Hippocampal formation (tissue), 2 donors: ENCODE data around the gene IGFLR1.

ENCODE experiments used
- DNase-seq, 2 donors: peaks; one replicate each; lab custom pipeline; 2025; lab: John Stamatoyannopoulos, UW

The IGFLR1 gene

DNA sequence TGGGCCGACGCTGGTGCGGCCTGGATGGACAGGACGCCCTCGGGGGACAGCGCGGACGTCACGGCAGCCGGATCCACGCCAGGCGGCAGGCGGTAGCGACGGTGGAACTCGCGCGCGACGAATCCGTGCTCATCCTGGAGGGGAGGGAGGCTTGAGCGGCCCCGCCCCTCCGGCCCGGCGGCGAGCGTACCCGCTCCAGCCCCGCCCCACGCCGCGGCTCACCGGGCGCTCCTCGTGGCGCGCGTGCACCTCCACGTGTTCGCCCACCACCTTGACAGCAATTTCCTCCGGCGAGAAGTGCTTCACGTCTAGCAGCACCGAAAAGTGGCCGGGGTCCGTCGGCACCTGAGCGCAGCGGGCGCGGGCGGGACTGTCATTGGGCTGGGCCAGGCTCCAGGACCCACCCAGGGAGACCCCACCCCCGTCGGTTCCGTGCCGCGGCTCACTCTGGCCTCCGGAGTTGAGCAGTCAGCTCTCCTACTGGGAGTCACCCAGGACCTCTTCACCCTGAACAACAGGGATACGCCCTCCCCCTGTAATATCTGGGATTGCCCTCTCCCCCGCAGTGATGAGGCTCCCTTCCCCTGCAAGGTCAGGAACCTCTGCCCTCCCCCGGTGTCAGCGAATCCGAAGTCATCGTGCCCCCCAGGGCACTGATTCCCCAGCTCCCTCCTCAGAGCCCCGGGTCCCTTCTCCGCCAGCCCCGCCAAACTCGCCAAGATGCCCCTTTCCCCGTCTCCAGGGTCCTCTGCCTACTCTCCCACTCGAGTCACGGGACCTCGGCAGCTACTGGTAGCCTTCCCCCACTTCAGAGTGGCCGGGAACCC lies 13.5 kb upstream of the IGFLR1 start:
- DNase-seq = no peak

DNA sequence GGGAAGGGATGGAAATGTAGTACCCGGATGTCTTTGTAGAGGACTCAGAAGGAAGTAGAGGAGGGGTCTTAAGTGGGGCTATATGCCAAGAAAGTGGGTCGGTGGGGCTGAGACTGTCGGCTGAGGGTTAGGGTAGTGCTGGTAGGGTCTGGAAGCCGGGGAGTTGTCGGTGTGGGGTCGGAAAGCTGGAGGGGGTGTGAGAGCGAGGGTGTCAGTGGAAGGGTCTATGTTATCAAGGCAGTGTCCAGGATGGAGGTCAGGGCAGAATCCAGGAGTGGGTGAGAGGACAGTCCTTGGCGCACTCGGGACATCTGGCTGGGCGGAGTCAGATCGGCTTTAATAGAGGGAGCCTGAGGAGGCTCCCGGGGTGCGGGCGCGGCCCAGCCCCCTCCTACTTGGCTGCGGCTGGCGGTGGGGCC lies 12.9 kb upstream of the IGFLR1 start:
- DNase-seq = no peak

DNA sequence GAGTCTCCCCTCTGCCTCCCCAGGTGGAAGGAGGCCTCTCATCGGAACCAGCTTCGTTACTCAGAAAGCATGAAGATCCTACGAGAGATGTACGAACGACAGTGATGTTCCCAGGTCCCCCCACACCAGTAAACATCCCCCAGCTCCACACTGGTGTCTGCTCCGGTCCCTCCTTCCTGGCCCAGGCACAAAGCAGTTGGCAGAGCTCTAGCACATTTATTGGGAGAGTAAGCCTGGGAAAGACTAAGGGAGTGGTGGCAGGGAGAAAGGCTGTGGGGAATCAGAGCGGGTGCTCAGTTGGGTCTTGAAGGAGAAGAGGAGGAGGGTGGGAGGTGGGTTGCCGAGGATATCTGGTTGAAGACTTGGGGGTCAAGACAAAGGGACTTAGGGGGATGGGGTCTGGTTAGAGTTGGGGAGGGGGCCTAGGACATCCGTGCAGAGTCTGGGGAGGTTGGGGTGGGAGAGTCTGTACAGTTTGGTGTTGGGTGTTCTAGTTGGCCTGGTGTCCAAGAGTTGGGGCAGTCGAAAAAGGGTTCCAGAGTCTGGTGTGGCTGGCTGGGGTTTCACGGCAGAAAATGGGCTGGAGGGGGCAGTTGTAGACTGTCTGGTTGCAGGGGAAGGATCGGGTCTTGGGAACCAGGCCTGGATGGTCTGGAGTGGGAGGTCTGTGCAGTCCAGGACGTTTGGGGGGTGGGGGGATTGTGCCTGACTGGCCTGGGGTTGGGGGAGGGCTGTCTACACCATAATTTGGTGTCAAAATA lies 12.3 kb upstream of the IGFLR1 start:
- no peak for DNase-seq

DNA sequence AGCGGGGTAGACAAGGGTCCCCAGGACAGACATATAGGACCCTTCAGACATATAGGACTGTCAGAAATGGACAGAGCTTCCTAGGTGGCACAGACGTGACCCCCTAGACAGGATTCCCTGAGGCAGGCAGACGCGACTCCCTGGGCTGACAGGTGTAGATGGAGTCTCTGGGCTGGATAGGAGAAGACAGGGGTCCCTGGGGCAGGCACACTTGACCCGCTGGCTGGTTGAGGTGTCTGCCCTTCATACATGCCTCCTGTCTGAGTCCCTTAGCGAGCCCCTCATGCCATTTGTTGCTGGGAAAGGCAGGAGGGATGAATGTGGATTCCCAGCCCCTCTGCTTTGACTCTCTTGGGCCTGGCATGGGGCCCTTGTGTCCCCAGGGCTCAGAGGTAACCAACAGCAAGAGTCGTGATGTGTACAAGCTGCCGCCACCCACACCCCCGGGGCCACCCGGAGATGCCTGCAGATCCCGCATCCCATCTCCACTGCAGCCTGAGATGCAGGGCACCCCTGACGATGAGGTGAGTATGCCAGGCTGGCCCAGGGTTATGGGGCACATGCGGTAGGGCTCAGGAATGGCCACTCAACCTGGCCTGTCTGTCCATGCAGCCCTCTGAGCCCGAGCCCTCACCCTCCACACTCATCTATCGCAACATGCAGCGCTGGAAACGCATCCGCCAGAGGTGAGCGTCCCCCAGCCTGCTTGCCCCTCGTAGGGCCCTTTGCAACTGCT lies 11.6 kb upstream of the IGFLR1 start:
- no peak for DNase-seq

DNA sequence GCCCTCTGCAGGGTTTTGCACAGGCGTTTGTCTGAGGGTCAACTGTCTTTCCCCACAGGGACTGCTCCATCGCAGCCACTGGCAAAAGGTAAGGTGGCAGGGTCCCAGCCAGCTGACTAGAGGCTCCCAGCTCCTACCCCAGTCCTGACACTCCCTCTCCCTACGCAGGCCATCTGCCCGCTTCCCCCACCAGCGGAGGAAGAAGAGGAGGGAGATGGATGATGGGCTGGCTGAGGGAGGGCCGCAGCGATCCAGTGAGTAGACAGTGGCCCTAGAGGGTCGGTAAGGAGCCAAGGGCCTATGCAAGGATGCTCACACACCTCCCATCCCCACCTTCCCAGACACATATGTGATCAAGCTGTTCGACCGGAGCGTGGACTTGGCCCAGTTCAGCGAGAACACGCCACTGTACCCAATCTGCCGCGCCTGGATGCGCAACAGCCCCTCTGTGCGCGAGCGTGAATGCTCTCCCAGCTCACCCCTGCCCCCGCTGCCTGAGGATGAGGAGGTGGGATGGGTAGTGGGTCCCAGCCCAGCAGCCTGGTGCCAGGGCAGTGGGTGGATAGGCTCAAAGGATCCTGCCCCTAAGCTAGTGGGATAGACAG lies 10.6 kb upstream of the IGFLR1 start:
- DNase-seq = no peak

DNA sequence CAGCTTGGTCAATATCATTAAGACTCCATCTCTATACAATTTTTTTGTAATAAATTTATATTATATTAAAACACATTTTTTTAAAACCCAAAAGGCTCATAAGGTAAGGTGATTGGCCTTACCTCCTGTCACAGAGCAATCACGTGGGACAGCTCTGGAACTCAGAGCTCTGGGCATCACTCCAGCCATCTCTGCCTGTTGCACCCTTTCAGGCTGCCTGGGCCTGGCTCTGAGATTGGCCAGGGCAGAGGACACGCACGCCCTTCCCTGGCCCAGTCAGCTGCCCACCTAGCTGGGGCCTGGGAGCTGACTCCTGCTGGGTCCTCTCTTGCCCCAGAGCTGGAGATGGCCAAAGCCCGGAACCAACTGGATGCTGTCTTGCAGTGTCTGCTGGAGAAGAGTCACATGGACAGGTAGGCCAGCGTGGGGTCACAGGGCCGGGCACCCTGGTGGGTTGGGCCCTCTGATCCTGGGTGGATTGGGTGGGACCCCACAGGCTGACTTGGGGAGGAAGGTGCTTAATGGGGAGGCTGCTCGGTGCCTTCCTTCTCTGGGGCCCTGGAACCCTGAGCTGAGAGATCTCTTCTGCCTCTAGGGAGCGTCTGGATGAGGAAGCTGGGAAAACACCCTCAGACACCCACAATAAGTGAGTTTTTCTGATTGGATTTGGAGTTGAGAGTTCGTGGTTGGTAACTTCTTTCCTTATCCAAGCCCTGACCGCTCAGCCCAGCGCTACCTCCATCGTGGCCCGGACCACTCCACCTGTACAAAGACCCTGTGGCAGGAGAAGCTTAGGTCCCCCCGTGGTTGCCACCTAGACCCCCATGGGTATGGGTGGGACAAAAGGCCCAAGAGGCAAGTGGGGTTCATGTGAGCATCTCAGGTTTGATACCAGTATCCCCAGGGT lies 9.8 kb upstream of the IGFLR1 start:
- no peak for DNase-seq

DNA sequence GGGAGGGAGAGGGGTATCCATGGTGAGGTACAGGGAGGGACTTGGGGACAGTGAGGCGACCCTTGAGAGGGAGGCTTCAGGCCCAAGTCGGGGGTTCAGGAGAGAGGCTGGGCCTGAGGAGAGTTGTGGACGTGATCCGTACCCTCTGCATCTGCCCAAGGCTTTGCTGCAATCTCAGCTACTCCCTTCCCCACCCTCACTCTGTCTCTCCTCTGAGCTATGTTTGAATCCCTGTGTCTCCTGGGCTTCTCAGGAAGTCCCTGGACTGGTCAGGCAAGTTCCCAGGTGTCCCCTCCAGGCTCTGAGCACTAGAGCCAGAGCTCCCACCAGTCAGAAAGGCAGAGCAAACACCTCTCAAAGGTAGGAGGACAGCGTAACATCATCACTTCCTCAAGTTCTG lies 7.9 kb upstream of the IGFLR1 start:
- no peak for DNase-seq

DNA sequence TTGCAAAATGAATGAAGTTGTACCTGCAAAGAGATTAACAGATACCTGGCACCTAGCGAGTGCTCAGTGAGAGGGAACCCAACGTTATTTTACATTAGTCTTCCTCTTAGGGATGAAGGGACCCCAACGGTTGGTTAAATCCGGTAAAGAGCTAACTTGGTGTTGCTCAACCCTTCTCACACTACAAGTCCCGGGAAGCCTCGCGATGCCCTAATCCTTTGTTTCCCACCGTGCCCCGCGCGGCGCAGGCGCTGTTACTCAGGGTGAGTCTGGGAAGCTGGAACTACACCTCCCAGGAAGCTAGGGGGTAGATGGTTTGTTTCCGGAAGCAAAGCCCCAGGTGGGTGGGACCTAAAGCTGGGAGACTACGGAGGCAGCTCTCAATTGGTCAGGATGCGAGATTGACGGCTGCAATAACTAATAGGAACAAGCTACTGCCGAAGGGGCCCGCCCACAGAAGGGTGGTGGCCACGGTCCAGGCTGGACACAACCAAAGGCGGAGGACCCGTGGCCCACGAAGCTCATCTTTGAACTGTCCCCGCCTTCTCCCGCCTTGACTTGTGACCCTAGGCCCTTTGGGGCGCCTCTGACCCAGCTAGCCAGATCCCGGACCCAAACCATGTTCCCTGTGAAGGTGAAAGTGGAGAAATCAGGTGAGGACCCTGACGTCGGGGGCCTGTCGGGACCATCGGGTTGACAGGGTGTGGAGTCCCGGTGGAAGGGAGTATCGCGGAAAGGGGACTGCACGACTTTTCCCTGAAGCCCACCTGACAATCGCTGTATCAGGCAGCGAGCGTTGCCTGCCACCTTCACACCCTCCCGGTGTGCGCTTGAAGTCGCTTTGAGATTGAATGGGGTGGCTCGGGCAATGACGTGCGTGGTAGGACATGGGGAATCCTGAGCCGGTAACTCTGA lies 6.1 kb upstream of the IGFLR1 start, which contains the start of gene LIN37:
Gene LIN37, plus strand, starts transcription at position 471 of the 915 bp plus-strand sequence. Its CDS starts 149 bp downstream, at position 620.
- peak; percentile 100 for DNase-seq

DNA sequence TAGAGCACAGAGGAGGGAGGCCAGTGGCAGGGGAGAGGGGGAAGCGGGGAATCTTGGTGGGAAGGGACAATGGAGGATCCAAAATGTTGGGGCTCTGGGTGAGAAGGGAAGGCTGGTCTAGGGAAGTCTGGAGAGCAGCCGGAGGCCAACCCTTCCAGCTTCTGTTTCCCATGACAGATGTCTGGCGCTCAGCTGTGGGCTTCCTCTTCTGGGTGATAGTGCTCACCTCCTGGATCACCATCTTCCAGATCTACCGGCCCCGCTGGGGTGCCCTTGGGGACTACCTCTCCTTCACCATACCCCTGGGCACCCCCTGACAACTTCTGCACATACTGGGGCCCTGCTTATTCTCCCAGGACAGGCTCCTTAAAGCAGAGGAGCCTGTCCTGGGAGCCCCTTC lies 4.3 kb upstream of the IGFLR1 start:
- no peak for DNase-seq

DNA sequence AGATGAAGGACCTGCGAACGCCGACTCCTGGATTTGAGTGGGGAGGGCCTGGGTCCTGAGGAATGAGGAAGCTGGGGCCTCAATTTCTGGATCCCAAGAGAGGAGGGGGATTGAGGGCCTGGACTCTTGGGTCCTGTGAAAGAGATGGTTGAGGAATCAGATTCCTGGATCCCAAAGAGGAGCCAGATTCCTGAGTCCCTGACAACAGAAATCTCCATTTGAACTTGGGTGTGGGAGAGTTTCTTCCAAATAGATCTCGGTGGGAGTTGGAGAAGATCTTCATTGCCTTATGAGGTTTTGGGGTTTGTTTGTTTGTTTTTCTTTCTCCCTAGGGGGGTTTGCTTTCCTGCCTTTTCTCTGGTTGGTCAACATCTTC lies 3.8 kb upstream of the IGFLR1 start:
- DNase-seq = no peak

DNA sequence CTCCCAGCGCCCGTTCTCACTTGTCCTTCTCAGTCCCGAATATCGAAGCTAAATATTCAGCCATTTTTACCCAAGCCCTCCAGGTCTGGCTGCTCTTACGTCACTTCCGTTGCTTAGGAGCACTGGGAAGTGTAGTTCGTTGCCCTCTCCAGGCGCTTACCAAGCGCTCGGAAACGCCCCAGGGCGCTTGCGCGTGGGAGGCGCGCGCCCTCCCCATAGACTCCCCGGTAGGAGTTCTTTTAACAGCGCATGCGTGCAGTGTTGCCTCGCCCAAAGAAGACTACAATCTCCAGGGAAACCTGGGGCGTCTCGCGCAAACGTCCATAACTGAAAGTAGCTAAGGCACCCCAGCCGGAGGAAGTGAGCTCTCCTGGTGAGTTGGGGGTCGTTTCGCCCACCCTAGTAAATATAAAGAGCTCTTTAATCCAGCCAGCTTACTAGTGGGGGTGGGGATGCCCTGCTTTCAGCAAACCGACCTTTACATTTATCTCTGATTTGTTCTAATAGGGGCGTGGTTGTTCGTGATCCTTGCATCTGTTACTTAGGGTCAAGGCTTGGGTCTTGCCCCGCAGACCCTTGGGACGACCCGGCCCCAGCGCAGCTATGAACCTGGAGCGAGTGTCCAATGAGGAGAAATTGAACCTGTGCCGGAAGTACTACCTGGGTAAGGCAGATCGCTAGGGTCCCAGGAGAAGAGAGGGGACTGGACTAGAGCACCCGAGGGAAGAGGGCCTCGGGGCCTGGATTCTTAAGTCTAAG lies 3.3 kb upstream of the IGFLR1 start, which contains the start of the genes PSENEN and U2AF1L4:
Gene PSENEN, plus strand, starts transcription at position 324 of the 759 bp plus-strand sequence. Its CDS starts 280 bp downstream, at position 604.
Gene U2AF1L4, minus strand, starts transcription at position 91 of the 759 bp plus-strand sequence. Its CDS starts 27 bp downstream, at position 64.
- peak; percentile 98 to 99 for DNase-seq

DNA sequence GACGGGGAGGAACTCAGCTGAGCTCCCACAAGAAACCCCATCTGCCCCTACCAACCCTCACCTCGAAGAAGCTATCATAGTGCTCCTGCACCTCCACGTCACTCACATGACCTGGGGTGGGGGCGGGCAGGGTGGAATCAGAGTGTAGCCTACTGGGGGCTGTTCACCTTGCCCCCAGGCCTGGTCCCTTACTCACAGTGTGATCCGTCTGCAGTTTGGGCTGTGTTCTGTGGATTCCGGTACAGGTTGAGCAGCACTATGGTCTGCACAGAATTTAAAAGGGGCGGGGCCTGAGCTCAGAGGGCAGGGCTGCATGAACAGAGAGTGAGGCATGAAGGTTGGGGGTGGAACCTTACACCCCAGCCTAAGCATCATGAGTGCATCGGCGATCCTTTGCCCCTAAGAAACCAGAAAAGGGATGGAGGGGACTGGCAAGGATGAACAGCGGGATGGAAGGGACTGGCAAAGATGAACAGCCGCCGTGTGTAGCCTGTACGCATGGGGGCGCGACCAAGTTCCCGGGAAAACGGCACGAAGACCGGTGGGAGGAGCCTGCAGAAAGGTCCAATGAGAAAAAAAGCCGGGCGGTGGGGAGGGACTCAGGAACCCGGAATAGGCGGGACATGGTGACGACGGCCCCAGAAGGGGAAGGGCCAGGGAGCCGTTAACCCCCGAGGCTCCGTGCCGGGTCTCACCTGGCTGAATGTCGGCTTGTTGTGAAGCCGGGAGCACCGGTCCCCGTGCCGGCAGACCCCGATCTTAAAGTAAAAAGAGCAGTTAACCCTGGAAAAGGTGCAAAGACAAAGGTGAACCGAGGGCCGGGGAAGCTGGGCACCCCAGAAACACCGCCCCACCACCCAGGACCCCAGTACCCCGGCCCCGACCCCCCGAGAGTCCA lies 2.4 kb upstream of the IGFLR1 start:
- peak; percentile 88 to 90 for DNase-seq

DNA sequence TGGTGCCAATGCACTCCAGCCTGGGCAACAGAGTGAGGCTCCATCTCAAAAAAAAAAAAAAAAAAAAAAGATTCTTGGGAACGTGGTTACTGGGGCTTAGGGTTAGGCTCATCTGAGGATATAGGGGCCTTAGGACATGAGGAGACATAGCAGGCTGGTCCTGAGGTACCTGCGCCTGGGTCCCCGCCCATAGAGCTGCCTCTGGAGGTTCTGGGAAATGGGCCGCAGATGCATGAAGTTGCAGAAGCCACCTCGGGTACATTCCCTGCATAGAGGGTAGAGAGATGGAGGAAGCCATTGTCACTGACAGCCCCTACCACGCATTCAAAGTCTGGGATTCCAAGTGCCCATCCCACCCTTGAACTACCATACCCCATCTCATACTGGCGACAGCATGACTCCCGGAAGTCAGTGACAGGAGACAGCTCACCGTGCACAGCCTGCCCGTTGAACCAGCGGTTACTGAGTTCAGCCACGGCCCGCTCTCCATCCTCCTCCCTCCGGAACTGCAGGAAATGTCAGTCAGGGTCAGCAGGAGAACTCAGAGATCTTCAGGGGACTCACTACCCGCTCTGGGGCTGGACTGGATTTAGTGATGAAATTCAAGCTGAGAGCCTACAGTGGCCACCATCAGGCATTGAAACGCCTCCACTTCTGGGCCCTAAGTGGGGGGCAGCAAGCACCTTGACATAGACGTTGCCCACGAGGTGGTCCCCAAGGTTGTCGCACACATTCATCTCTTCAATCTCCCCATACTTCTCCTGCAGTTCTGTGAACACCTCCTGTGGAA lies 1.6 kb upstream of the IGFLR1 start:
- DNase-seq = no peak

DNA sequence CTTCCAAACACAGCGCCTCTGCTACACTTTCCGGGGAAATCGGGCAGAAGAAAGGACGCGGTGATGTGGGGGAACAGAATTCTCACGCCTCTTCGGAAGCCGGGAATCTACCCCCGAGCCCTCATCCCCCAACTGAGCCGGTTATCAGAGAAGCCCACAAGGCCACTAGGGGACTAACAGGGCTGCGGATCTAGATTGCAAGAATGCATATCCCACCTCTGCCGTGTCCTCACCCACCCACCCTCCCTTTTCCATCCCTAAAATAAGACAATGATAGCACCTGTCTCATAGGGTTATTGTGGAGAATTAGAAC lies 1.1 kb downstream of the IGFLR1 start:
- DNase-seq = no peak

DNA sequence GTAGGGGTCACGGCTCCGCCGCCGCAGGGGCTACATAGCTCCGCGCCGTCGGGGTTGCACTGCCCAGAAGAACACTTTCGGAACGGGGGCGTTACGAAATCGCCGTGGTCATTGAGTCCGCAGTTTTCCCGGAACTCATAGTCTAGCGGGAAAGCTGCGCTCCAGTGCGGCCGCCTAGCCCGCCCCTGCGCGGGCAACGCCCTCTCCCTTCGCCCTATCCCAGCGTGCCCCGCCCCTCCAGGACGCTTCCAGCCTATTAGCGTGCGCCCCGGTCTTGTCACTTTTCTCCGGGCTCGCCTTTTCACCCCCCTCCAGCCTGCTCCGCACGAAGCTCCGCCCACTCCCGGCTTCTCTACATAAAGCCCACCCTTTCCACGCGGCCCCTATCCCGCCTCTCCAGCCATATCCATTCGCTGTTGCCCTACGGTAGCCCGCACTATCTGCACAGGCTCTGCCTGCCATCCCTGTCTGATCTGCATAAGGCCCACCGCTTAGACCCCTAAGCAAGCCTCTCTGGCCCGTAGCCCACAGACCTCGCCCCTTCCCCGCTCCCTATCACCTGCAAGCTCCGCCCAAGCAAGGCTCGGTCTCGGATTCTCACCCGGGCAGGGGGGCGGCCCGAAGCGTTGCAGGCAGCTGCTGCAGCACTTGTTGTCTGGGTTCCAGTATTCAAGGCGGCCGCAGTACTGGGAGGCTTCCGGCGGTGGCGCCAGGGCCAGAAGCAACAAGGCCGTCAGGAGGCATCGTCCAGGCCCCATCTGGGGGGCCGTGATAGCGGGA lies 1.6 kb downstream of the IGFLR1 start:
- DNase-seq = peak; percentile 97 to 98

DNA sequence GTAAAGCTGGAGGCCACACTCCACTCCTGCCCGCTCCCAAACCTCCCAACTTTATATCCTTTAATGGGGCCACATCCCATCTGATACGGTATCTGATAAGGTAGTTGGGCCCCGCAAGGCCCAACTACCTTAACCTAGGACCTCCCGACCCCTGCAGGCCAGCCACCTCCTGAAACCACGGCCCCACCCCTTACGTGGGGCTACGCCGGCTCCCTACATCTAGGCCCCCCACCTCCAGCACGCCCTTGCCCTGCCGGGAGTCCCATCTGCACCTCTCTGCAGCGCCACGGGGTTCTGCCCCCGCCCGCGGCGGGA lies 2.2 kb downstream of the IGFLR1 start:
- no peak for DNase-seq
